Neural cell (in vitro differentiated cells): Measurements from ENCODE around the gene DSCAM.

Experiments
- EP300 ChIP-seq: fragments of 450-650 bp; conservative IDR thresholded peaks from 2 replicates; pipeline ENCODE4 v1.6.1; 2014; ENCODE audit warnings: antibody characterized with exemption, mild to moderate bottlenecking, moderate library complexity; ENCODE audit not compliant: poor library complexity, severe bottlenecking
- EZH2 ChIP-seq: fragments of 200-600, 300-800 bp; shearing (Covaris generic), sonication (generic); IDR thresholded peaks from 2 replicates; pipeline ENCODE4 v1.6.1; 2014; ENCODE audit warnings: antibody characterized with exemption, low read length, borderline replicate concordance, mild to moderate bottlenecking; ENCODE audit not compliant: insufficient read depth, poor library complexity, severe bottlenecking
- POLR2AphosphoS5 ChIP-seq: IDR thresholded peaks from 2 replicates; pipeline ENCODE4 v1.6.1; 2012
- RAD21 ChIP-seq: fragments of 450-650 bp; conservative IDR thresholded peaks from 2 replicates; pipeline ENCODE4 v1.6.1; 2014; ENCODE audit warnings: antibody characterized with exemption, mild to moderate bottlenecking, moderate library complexity
- TF ChIP-seq, protein P1 (sequence below): fragments of 450-650 bp; IDR thresholded peaks from 2 replicates; pipeline ENCODE4 v1.5.1; 2014; ENCODE audit warnings: antibody characterized with exemption, mild to moderate bottlenecking, moderate library complexity; ENCODE audit not compliant: poor library complexity, severe bottlenecking

DNA sequence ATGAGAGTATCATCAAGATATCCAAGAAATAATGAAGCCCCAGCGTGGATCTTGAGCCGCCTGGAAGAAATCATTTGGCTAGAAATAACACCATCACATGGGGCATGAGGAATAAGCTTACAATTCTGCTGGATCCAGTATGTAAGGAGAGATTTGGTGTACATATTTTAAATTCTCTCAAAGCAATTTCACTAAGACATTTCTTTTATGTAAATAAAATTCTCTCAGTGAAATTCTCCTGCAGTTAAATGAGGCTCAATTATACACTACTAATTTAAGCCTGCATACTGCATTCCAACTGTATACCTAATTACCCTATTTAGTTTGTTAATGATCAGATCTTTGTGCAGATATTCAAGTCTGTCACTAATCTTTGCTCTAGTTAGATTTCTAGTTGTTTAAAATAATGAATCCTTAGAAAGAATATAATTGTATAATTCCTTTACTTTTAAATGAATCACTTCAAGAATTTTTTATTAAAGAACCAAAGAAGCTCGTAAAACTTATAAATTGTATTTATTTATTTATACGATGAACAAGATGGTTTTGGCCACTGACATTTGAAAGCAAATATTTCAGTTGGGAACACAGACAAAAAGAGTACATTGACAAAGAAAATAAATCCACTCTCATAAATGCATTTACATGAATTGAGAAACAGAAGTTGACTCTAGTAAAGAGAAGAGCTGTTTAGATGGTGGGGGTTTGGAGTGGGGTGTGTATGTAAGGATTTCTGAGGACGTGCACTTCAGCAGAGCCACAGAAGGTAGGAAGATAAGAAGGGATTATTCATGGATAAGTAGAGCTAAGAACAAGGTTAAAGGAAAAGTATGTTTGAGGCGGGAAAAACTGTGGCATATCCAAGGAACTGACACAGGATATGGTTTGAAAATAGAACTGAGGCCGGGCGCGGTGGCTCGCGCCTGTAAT is 466.8 kb downstream of the DSCAM start:
- TF ChIP-seq, protein P1, sequence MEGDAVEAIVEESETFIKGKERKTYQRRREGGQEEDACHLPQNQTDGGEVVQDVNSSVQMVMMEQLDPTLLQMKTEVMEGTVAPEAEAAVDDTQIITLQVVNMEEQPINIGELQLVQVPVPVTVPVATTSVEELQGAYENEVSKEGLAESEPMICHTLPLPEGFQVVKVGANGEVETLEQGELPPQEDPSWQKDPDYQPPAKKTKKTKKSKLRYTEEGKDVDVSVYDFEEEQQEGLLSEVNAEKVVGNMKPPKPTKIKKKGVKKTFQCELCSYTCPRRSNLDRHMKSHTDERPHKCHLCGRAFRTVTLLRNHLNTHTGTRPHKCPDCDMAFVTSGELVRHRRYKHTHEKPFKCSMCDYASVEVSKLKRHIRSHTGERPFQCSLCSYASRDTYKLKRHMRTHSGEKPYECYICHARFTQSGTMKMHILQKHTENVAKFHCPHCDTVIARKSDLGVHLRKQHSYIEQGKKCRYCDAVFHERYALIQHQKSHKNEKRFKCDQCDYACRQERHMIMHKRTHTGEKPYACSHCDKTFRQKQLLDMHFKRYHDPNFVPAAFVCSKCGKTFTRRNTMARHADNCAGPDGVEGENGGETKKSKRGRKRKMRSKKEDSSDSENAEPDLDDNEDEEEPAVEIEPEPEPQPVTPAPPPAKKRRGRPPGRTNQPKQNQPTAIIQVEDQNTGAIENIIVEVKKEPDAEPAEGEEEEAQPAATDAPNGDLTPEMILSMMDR, result no peak
- TF ChIP-seq RAD21 (no peak), EP300 (no peak), POLR2AphosphoS5 (no peak), EZH2 (no peak)
